AG10803 (cell line): ENCODE results near the gene ATP6V0D1.

Experiments used
- DNase-seq: peaks from one replicate; pipeline ENCODE4 v3.0.0; 2010; ENCODE audit warnings: low read depth
- H3K4me3 ChIP-seq: 2 replicates; pipeline ENCODE4 v1.5.1; 2011; ENCODE audit warnings: mild to moderate bottlenecking, low read length, control low read depth
- CTCF ChIP-seq: conservative IDR thresholded peaks from 2 replicates; pipeline ENCODE4 v1.5.1; 2011; ENCODE audit warnings: mild to moderate bottlenecking, low read length, control low read depth, inconsistent platforms

ATP6V0D1 gene

GRCh38 chr16:67446968-67447507 is 33.9 kb downstream of the ATP6V0D1 start:
- TF ChIP-seq CTCF = no peak
- no peak for DNase-seq
- no peak overlapping the region for H3K4me3 ChIP-seq

GRCh38 chr16:67445913-67446907 is 34.7 kb downstream of the ATP6V0D1 start:
- no peak for DNase-seq
- no peak; the same call in 1 of the 2 replicates for TF ChIP-seq CTCF
- H3K4me3 ChIP-seq = no peak overlapping the region

- no peak for DNase-seq
- TF ChIP-seq CTCF = no peak
- H3K4me3 ChIP-seq = no peak overlapping the region
These were observed 35.5 kb downstream of the ATP6V0D1 start for GRCh38 chr16:67445441-67445912.

- no peak overlapping the region for H3K4me3 ChIP-seq
- no peak for TF ChIP-seq CTCF
- no peak for DNase-seq
These were observed 35.9 kb downstream of the ATP6V0D1 start for GRCh38 chr16:67445126-67445426.

GRCh38 chr16:67444259-67445125 is 36.5 kb downstream of the ATP6V0D1 start:
- TF ChIP-seq CTCF = no peak
- no peak overlapping the region for H3K4me3 ChIP-seq
- DNase-seq = no peak

- no peak overlapping the region for H3K4me3 ChIP-seq
- peak; percentile 81 for DNase-seq
- TF ChIP-seq CTCF = no peak
These were observed 37.7 kb downstream of the ATP6V0D1 start for GRCh38 chr16:67443265-67443664.
